ENCODE results near the gene THOC2. TPM values are rescaled to one million over a fixed set of nuclear protein-coding genes. Genes with fewer than 3 reads are reported as not detected.
"Not testable (repeated sequence)": the region's sequence is repeated elsewhere in the genome, so short reads cannot be mapped to it uniquely, and the experiment has no call there.

THOC2 gene, protein sequence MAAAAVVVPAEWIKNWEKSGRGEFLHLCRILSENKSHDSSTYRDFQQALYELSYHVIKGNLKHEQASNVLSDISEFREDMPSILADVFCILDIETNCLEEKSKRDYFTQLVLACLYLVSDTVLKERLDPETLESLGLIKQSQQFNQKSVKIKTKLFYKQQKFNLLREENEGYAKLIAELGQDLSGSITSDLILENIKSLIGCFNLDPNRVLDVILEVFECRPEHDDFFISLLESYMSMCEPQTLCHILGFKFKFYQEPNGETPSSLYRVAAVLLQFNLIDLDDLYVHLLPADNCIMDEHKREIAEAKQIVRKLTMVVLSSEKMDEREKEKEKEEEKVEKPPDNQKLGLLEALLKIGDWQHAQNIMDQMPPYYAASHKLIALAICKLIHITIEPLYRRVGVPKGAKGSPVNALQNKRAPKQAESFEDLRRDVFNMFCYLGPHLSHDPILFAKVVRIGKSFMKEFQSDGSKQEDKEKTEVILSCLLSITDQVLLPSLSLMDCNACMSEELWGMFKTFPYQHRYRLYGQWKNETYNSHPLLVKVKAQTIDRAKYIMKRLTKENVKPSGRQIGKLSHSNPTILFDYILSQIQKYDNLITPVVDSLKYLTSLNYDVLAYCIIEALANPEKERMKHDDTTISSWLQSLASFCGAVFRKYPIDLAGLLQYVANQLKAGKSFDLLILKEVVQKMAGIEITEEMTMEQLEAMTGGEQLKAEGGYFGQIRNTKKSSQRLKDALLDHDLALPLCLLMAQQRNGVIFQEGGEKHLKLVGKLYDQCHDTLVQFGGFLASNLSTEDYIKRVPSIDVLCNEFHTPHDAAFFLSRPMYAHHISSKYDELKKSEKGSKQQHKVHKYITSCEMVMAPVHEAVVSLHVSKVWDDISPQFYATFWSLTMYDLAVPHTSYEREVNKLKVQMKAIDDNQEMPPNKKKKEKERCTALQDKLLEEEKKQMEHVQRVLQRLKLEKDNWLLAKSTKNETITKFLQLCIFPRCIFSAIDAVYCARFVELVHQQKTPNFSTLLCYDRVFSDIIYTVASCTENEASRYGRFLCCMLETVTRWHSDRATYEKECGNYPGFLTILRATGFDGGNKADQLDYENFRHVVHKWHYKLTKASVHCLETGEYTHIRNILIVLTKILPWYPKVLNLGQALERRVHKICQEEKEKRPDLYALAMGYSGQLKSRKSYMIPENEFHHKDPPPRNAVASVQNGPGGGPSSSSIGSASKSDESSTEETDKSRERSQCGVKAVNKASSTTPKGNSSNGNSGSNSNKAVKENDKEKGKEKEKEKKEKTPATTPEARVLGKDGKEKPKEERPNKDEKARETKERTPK (N-terminal part only)
- polyA plus RNA-seq (2013, experiment 1 of 2) = 63.7 TPM
- 65.8 TPM for polyA plus RNA-seq (2013, experiment 2 of 2)

DNA sequence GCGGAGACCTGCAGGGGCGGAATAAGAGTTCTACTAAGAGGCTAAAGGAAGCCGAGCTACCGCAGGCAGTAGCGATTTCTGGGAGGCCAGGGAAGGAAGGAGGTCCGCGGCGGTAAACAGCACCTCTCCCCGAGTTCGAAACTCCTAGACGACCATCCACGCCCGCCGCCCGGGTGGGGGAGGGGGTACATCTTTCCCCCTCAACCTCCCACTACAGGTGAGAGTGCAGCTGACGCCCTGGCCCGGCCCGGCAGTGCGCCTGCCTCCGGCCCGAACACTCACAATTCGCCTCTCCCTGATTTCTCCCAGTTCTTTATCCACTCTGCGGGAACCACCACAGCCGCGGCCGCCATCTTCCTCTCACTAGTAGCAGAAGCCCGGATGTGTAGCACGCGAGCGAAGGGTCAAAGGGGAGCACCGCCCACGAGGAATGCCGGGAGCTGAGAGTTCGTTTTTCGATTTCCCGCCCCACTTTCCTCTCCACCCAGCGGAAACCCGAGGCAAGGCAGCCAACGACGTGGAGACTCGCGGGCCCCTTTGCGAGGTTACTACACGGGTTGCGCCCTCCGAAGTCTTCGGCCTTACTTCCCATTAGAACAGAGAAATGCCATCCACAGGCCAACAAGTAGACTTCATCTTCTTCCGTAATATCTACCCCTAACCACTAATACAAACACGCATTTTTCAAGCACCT, at the start of gene THOC2:
Gene THOC2 (minus strand): TSS at position 383 of the 694 bp plus-strand sequence. CDS start 30 bp downstream, at position 353.
- Histone ChIP-seq H3K9me3 (ENCODE audit: control insufficient read depth, low read length) (no peaks in the 10 kb centered on the region), H3K27ac (ENCODE audit: low read depth, low read length, severe bottlenecking) (peak within 1 kb of the TSS; percentile 64), H3K4me3 (ENCODE audit: extremely low read depth, insufficient read depth, low read length, poor library complexity, severe bottlenecking) (peak within 1 kb of the TSS; percentile 68), H3K36me3 (ENCODE audit: control insufficient read depth, insufficient read depth, low read length) (peaks cover 5% of the 10 kb centered on the region), H3K4me1 (ENCODE audit: control insufficient read depth, insufficient read depth, low read length, poor library complexity, severe bottlenecking) (peaks cover 7% of the 10 kb centered on the region)
- 0% methylated on average over 10 of the region's 49 CpGs; no CpG with 5 or more reads in 1 of the 2 experiments for WGBS, 2 experiments (ENCODE audit: insufficient coverage in 2 of 2)

DNA sequence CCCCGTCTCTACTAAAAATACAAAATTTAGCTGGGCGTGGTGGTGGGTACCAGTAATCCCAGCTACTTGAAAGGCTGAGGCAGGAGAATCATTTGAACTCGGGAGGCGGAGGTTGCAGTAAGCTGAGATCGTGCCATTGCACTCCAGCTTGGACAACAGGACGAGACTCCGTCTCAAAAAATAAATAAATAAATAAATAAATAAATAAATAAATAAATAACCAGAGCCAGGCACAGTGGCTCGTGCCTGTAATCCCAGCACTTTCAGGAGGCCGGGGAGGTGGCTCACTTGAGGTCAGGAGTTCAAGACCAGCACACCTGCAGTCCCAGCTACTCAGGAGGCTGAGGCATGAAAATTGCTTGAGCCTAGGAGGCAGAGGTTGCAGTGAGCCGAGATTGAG, 48.9 kb upstream of the THOC2 start:
- H3K36me3 ChIP-seq (ENCODE audit: control insufficient read depth, insufficient read depth, low read length); H3K27ac ChIP-seq (ENCODE audit: low read depth, low read length, severe bottlenecking); H3K4me3 ChIP-seq (ENCODE audit: extremely low read depth, insufficient read depth, low read length, poor library complexity, severe bottlenecking); H3K9me3 ChIP-seq (ENCODE audit: control insufficient read depth, low read length); H3K4me1 ChIP-seq (ENCODE audit: control insufficient read depth, insufficient read depth, low read length, poor library complexity, severe bottlenecking): not testable (repeated sequence)
- 90 to 92% methylated on average over 2 of the region's 10 CpGs for WGBS, 2 experiments (ENCODE audit: insufficient coverage in 2 of 2)

DNA sequence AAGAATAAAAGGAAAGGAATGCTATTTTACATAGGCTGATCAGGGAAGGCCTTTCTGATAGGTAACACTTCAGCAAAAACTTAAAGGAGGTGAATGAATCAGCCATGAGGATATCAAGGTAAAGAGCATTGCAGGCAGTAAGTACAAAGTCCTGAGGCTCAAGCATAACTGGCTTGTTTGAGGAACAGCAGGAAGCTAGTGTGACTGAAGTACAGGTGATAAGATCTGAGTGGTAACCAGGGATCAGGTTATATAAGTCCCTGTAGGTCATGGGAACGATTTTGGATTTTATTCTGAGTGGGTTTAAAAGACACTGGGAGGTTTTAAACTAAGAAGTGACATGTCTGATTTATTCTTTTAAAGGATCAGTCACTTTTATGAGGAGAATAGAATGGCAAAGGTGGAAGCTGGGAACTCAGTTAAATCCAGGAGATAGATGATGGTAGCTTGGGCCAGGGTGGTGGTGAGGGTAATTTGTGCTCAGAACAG, 47.1 kb upstream of the THOC2 start:
- no peaks in the 10 kb centered on the region for H3K4me1 ChIP-seq (ENCODE audit: control insufficient read depth, insufficient read depth, low read length, poor library complexity, severe bottlenecking)
- H3K36me3 ChIP-seq (ENCODE audit: control insufficient read depth, insufficient read depth, low read length) = no peaks in the 10 kb centered on the region
- no peak overlapping the region for H3K4me3 ChIP-seq (ENCODE audit: extremely low read depth, insufficient read depth, low read length, poor library complexity, severe bottlenecking)
- H3K27ac ChIP-seq (ENCODE audit: low read depth, low read length, severe bottlenecking) = no peak overlapping the region
- no peaks in the 10 kb centered on the region for H3K9me3 ChIP-seq (ENCODE audit: control insufficient read depth, low read length)
- WGBS, 2 experiments (ENCODE audit: insufficient coverage in 2 of 2) = no CpG with 5 or more reads among the region's 1 CpG

DNA sequence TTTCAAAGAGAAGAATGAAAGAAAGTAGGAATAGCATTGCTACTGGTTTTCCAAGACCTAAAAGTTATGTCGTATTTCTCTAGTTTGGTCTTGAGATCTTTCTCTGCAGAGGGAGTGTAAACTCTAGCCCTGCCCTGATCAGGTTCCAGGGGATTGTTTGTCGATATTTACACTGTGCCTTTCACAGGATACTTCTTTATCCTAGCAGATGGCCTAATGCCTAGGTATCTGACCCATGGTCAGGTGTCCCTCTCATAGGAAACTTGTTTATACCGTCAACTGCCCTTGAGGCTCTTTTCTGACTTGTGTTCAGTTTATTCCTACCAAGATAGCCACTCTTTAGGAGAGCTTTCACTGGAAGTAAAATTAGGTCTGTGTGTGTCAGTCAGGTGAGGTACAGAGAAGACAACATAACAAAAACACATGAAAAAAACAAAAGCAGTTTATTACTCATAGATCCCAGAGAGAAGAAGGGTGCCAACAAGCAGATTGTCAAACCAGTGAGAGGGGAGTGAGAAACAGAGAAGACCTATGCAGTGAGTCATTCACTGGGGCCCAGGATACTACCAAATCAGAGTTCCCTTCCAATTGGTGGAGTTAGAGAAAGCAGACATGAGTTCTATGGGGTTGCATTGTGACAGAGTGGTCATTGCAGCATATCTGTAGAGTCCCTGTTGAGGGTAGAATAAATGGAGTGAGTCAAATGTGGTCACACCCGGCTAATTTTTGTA, 40.6 kb upstream of the THOC2 start:
- no peak overlapping the region for H3K27ac ChIP-seq (ENCODE audit: low read depth, low read length, severe bottlenecking)
- H3K4me1 ChIP-seq (ENCODE audit: control insufficient read depth, insufficient read depth, low read length, poor library complexity, severe bottlenecking) = no peaks in the 10 kb centered on the region
- H3K36me3 ChIP-seq (ENCODE audit: control insufficient read depth, insufficient read depth, low read length) = no peaks in the 10 kb centered on the region
- H3K9me3 ChIP-seq (ENCODE audit: control insufficient read depth, low read length) = no peaks in the 10 kb centered on the region
- WGBS, 2 experiments (ENCODE audit: insufficient coverage in 2 of 2) = 82 to 100% methylated on average over 1 to 3 of the region's 4 CpGs
- no peak overlapping the region for H3K4me3 ChIP-seq (ENCODE audit: extremely low read depth, insufficient read depth, low read length, poor library complexity, severe bottlenecking)

DNA sequence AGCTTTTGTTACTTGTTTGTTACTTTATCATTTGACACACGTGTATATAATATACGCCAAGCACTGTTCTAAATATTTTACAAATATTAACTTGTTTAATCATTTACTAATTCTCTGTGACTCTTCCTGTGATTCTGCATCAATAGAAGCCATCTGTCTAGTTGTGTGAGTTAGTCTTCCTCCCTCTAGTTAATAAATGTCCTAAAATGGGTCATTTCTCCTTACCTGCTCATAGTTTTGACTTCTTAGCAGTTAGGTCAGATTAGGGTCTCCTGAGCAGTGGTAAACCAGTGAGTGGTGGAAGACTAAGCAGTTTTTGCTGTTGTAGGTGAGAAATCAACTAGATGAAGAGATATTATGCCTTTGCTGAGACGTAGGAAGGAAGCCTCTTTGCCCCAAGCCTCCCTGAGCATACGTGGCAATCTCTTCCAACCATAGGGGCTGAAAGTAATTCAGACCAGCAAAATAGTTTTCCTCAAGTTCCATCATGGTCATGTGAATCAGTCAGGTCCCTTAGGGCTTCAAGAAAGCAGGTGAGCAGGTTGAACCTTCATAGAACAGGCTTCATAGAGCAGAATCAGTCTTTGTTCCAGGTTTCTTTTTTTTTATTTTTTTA, 38.7 kb upstream of the THOC2 start:
- Histone ChIP-seq H3K27ac (ENCODE audit: low read depth, low read length, severe bottlenecking) (no peak overlapping the region), H3K4me3 (ENCODE audit: extremely low read depth, insufficient read depth, low read length, poor library complexity, severe bottlenecking) (no peak overlapping the region)
- WGBS, 2 experiments (ENCODE audit: insufficient coverage in 2 of 2) = 100% methylated on average over 1 of the region's 4 CpGs; no CpG with 5 or more reads in 1 of the 2 experiments

DNA sequence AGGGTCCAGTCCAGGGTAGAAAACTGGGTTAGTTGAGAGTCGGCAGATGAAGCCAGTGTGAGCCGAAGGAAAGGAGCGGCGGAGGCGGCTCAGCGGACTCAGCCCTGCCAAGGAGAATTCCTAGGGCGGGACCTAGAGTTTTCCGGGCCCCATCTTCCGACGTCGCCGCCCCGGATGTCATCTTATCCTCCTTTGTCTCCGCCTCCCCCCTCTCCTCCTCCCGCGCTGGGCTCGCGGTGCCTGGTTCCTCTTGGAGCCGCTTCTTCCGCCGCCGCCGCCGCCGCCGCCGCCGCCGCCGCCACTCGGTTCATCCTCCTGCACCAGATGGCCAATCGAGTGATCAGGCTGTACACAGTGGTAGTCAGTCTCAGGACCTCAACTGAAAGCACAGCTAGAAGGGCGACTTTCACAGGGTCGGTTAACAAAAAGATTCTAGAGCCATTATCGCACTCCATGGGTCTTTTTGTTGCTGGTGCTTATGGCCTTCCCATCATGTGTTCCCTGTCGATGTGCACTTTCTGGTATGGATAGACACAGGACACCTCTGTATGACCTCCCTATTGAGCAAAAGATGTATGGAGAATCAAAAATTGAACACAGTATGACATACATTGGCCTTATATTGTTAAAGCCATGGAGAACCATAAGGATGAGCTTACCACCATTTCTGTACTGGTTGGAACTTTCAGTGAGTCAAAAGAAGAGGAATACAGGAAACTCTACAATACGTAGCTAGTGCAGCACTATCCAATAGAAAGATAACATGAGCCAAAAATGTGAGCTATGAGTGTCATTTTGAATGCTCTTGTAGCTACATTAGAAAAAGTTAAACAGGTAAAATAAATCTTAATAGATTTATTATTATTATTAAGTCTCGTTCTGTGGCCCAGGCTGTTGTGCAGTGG, 32.4 kb upstream of the THOC2 start:
- H3K36me3 ChIP-seq (ENCODE audit: control insufficient read depth, insufficient read depth, low read length) = no peaks in the 10 kb centered on the region
- no peaks in the 10 kb centered on the region for H3K9me3 ChIP-seq (ENCODE audit: control insufficient read depth, low read length)
- H3K27ac ChIP-seq (ENCODE audit: low read depth, low read length, severe bottlenecking) = peak overlapping the region; percentile 64
- 1 to 25% methylated on average over 4 to 15 of the region's 38 CpGs for WGBS, 2 experiments (ENCODE audit: insufficient coverage in 2 of 2)
- H3K4me1 ChIP-seq (ENCODE audit: control insufficient read depth, insufficient read depth, low read length, poor library complexity, severe bottlenecking) = no peaks in the 10 kb centered on the region
- peak overlapping the region; percentile 18 for H3K4me3 ChIP-seq (ENCODE audit: extremely low read depth, insufficient read depth, low read length, poor library complexity, severe bottlenecking)

More for the DNA sequence above, 38.7 kb upstream of the THOC2 start:
- Histone ChIP-seq H3K36me3 (ENCODE audit: control insufficient read depth, insufficient read depth, low read length) (no peaks in the 10 kb centered on the region), H3K9me3 (ENCODE audit: control insufficient read depth, low read length) (no peaks in the 10 kb centered on the region), H3K4me1 (ENCODE audit: control insufficient read depth, insufficient read depth, low read length, poor library complexity, severe bottlenecking) (no peaks in the 10 kb centered on the region)

DNA sequence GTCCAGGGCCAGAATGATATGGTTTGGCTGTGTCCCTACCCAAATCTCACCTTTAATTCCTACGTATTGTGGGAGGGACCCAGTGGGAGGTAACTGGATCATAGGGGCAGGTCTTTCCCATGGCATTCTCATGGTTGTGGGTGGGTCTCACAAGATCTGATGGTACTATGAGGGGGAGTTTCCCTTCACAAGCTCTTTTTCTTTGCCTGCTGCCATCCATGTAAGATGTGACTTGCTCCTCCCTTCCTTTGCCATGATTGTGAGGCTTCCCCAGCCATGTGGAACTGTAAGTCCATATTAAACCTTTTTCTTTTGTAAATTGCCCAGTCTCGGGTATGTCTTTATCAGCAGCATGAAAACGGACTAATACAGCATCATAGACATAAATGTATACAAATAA, 27.0 kb upstream of the THOC2 start:
- H3K9me3 ChIP-seq (ENCODE audit: control insufficient read depth, low read length); H3K36me3 ChIP-seq (ENCODE audit: control insufficient read depth, insufficient read depth, low read length); H3K4me3 ChIP-seq (ENCODE audit: extremely low read depth, insufficient read depth, low read length, poor library complexity, severe bottlenecking); H3K27ac ChIP-seq (ENCODE audit: low read depth, low read length, severe bottlenecking); H3K4me1 ChIP-seq (ENCODE audit: control insufficient read depth, insufficient read depth, low read length, poor library complexity, severe bottlenecking): not testable (repeated sequence)
- WGBS, 2 experiments (ENCODE audit: insufficient coverage in 2 of 2) = no CpG with 5 or more reads among the region's 3 CpGs

DNA sequence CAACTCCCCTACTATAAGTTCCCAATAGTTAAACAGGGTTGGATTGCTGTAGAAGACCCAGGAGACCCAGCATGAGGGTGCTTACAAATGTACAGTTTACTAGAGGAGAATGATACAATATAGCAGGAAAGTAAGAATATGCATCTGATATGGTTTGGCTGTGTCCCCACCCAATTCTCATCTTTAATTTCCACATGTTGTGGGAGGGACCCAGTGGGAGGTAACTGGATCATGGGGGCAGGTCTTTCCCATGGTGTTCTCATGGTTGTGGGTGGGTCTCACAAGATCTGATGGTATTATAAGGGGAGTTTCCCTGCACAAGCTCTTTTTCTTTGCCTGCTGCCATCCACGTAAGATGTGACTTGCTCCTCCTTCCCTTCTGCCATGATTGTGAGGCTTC, 24.9 kb upstream of the THOC2 start:
- H3K27ac ChIP-seq (ENCODE audit: low read depth, low read length, severe bottlenecking); H3K36me3 ChIP-seq (ENCODE audit: control insufficient read depth, insufficient read depth, low read length); H3K4me3 ChIP-seq (ENCODE audit: extremely low read depth, insufficient read depth, low read length, poor library complexity, severe bottlenecking); H3K9me3 ChIP-seq (ENCODE audit: control insufficient read depth, low read length); H3K4me1 ChIP-seq (ENCODE audit: control insufficient read depth, insufficient read depth, low read length, poor library complexity, severe bottlenecking): not testable (repeated sequence)
- no CpG with 5 or more reads among the region's 1 CpG for WGBS, 2 experiments (ENCODE audit: insufficient coverage in 2 of 2)
